T-cell (primary cell): ENCODE results near the gene LSM12. TPM values are rescaled to one million over a fixed set of nuclear protein-coding genes. Genes with fewer than 3 reads are reported as not detected.
A peak's percentile ranks its signal among the peaks of the same experiment; 100 is the strongest.

Experiments used
- ATAC-seq, 4 experiments: fragments of 200-7000 bp in 3 of 4; fragments of 150-1000 bp in 1 of 4; cut with Tn5 transposase; replicated peaks in 1 of 4; 1 replicate in 3 of 4; 2 replicates in 1 of 4; pipeline ENCODE4 v1.10.0; 2021; ENCODE audit warnings: moderate library complexity in 3 of 4, mild to moderate bottlenecking in 2 of 4, moderate number of reproducible peaks in 1 of 4
- CTCF ChIA-PET, 2 donors: fragments of 300-600 bp; sonication (Branson Sonifier 250); formaldehyde crosslinking; loops; one replicate each; lab custom pipeline; 2022; ENCODE audit warnings: antibody characterized with exemption in 2 of 2; lab: Charles Lee
- POLR2A ChIA-PET, 2 donors: fragments of 300-600 bp; sonication (Branson Sonifier 250); formaldehyde crosslinking; loops; one replicate each; lab custom pipeline; 2022; ENCODE audit warnings: antibody characterized with exemption in 2 of 2; lab: Charles Lee
- DNase-seq, 35 experiments: peaks; one replicate each; pipeline versions ENCODE4 v3.0.0 to v3.0.0-alpha.2; 2013 to 2023
- H3K27ac ChIP-seq: one replicate; pipeline ENCODE4 v1.5.1; 2013; ENCODE audit warnings: low read length
- H3K27me3 ChIP-seq, 2 experiments: replicated peaks in 1 of 2; 1 replicate in 1 of 2; 2 replicates in 1 of 2; pipeline versions ENCODE4 v1.6.1 to v1.7.0; 2013; ENCODE audit warnings: low read length in 1 of 2, mixed read lengths in 1 of 2; ENCODE audit not compliant: control insufficient read depth in 2 of 2, insufficient read depth in 2 of 2; ENCODE audit errors: extremely low read depth in 1 of 2
- H3K36me3 ChIP-seq, 2 donors: 1 replicate in 1 of 2; 2 replicates in 1 of 2; pipeline versions ENCODE4 v1.6.1 to v1.7.0; 2013; ENCODE audit warnings: low read length in 1 of 2; ENCODE audit not compliant: control insufficient read depth in 2 of 2, insufficient read depth in 1 of 2; ENCODE audit errors: extremely low read depth in 1 of 2
- H3K4me1 ChIP-seq, 2 experiments: 1 replicate in 1 of 2; 2 replicates in 1 of 2; pipeline versions ENCODE4 v1.6.1 to v1.7.0; 2013; ENCODE audit warnings: low read length in 2 of 2, mixed read lengths in 1 of 2; ENCODE audit not compliant: insufficient read depth in 2 of 2, control insufficient read depth in 1 of 2; ENCODE audit errors: extremely low read depth in 1 of 2
- H3K4me3 ChIP-seq, 2 donors: 1 replicate in 1 of 2; 2 replicates in 1 of 2; pipeline versions ENCODE4 v1.5.1 to v1.7.0; 2013; ENCODE audit warnings: mild to moderate bottlenecking in 2 of 2, low read length in 1 of 2, moderate library complexity in 1 of 2; ENCODE audit not compliant: control insufficient read depth in 1 of 2; ENCODE audit errors: extremely low read depth in 1 of 2
- H3K9me3 ChIP-seq: 2 replicates; pipeline ENCODE4 v1.7.0; 2013
- H3K27ac Mint-ChIP-seq, 2 donors: one replicate each; pipeline ENCODE4 v1.8.0; 2020 to 2021; ENCODE audit warnings: mild to moderate bottlenecking in 2 of 2, mixed read lengths in 2 of 2
- H3K27me3 Mint-ChIP-seq, 2 donors: one replicate each; pipeline ENCODE4 v1.8.0; 2021 to 2022; ENCODE audit warnings: mixed read lengths in 2 of 2
- H3K36me3 Mint-ChIP-seq: one replicate; pipeline ENCODE4 v1.8.0; 2021; ENCODE audit warnings: mixed read lengths
- H3K4me1 Mint-ChIP-seq, 3 donors: one replicate each; pipeline ENCODE4 v1.8.0; 2020 to 2022; ENCODE audit warnings: mixed read lengths in 3 of 3, mild to moderate bottlenecking in 1 of 3
- H3K4me3 Mint-ChIP-seq, 3 donors: one replicate each; pipeline ENCODE4 v1.8.0; 2020 to 2022; ENCODE audit warnings: mild to moderate bottlenecking in 3 of 3, mixed read lengths in 3 of 3, moderate library complexity in 3 of 3
- H3K9me3 Mint-ChIP-seq, 3 donors: one replicate each; pipeline ENCODE4 v1.8.0; 2020 to 2022; ENCODE audit warnings: mixed read lengths in 3 of 3
- WGBS: methylation state at CpG from one replicate; pipeline ENCODE4 v1.1.5; 2013; ENCODE audit warnings: missing lambda C conversion rate; ENCODE audit not compliant: insufficient coverage; 5-methylcytosine and 5-hydroxymethylcytosine counted together
- total RNA-seq, 35 experiments: library from RNA in 6 of 35; stranded (reverse) in 6 of 35; fragments of 120-200 nt in 1 of 35; gene quantifications; one replicate each; pipeline versions ENCODE4 v1.2.1 to v1.2.4 and lab custom pipeline; 2013 to 2026

LSM12 gene
- total RNA-seq, 5 donors from 2014 or later (not counting 1 experiment from before 2014, with no cell fraction given) = 29.4 to 39.0 (median 37.1) TPM

- peak in 2 of 35 experiments; percentile 14 for DNase-seq
- Histone ChIP-seq H3K9me3 (no peaks in the 10 kb centered on the region), H3K36me3 (peaks cover 0 to 8% of the 10 kb centered on the region in 2 donors), H3K4me1 (peaks cover 20 to 49% of the 10 kb centered on the region in 2 experiments), H3K4me3 (peak overlapping the region; percentile 77 to 93), H3K27me3 (peaks cover 0 to 50% of the 10 kb centered on the region in 2 experiments), H3K27ac (no peak overlapping the region)
- Mint-ChIP-seq H3K4me3 (peak overlapping the region; percentile 81 to 90 (median 84)), H3K27me3 (peaks cover 0 to 4% of the 10 kb centered on the region in 2 donors), H3K9me3 (no peaks in the 10 kb centered on the region), H3K27ac (peak overlapping the region; percentile 32 to 77), H3K36me3 (peaks cover 10% of the 10 kb centered on the region), H3K4me1 (peaks cover 22 to 31% (median 27%) of the 10 kb centered on the region in 3 donors)
- WGBS = 8% methylated on average over 37 of the region's 37 CpGs
- ChIA-PET POLR2A (interaction anchor here in 1 of 2 donors (0.6 kb wide), 1 partner anchor 445 kb away, joined by 3 read pairs; no protein-coding TSS in a partner anchor), CTCF (interaction anchor here in 1 of 2 donors (0.5 kb wide), 1 partner anchor 127 kb away, joined by 4 read pairs; no protein-coding TSS in a partner anchor)
- ATAC-seq = no peak
These were observed 58.9 kb downstream of the LSM12 start for GRCh38 chr17:44007346-44008204.

- Histone ChIP-seq H3K36me3 (peaks cover 0 to 8% of the 10 kb centered on the region in 2 donors), H3K27ac (no peak overlapping the region), H3K9me3 (no peaks in the 10 kb centered on the region), H3K4me1 (peaks cover 20 to 49% of the 10 kb centered on the region in 2 experiments), H3K27me3 (peaks cover 0 to 50% of the 10 kb centered on the region in 2 experiments), H3K4me3 (peak overlapping the region; percentile 77 to 93)
- Mint-ChIP-seq H3K9me3 (no peaks in the 10 kb centered on the region), H3K27ac (peak overlapping the region; percentile 20 to 72), H3K4me1 (peaks cover 22 to 31% (median 27%) of the 10 kb centered on the region in 3 donors), H3K36me3 (peaks cover 10% of the 10 kb centered on the region), H3K4me3 (peak overlapping the region; percentile 81 to 90 (median 84)), H3K27me3 (peaks cover 0 to 4% of the 10 kb centered on the region in 2 donors)
- ChIA-PET CTCF (interaction anchor here (0.6 kb wide), 2 partner anchors 212 to 590 kb away, joined by 4 to 5 read pairs; no protein-coding TSS in a partner anchor), POLR2A (no interaction called here)
- DNase-seq = peak; percentile 82 to 98 (median 94)
- peak; percentile 84 to 93 (median 85) for ATAC-seq
- WGBS = under 1% methylated on average over 38 of the region's 40 CpGs
These were observed 59.7 kb downstream of the LSM12 start for GRCh38 chr17:44006598-44007345.

DNA sequence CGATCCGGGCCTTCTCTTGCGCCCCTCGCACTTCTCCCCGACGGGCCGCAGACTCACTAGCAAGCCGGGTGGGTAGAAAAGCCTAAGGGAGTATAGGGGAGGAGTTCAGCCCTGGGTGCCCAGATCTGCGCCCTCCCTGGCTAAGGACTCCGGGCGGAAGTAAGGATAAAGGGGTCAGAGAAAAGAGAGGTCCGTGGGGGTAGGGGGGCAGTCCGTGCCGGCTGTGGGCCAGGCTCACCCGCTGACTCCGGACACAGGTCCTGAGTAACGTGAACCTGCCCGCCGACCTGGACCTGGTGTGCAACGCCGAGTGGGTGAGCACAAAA is 60.2 kb downstream of the LSM12 start:
- Histone ChIP-seq H3K36me3 (peaks cover 0 to 8% of the 10 kb centered on the region in 2 donors), H3K27me3 (peaks cover 0 to 55% of the 10 kb centered on the region in 2 experiments), H3K27ac (no peak overlapping the region), H3K9me3 (no peaks in the 10 kb centered on the region), H3K4me1 (peaks cover 20 to 49% of the 10 kb centered on the region in 2 experiments), H3K4me3 (peak overlapping the region; percentile 77 to 93)
- Mint-ChIP-seq H3K27ac (peak overlapping the region; percentile 20 to 72), H3K36me3 (peaks cover 7% of the 10 kb centered on the region), H3K4me1 (peaks cover 22 to 31% (median 25%) of the 10 kb centered on the region in 3 donors), H3K4me3 (peak overlapping the region; percentile 81 to 90 (median 84)), H3K9me3 (no peaks in the 10 kb centered on the region), H3K27me3 (peaks cover 0 to 4% of the 10 kb centered on the region in 2 donors)
- POLR2A ChIA-PET = no interaction called here
- CTCF ChIA-PET = interaction anchor here (0.6 kb wide), 2 partner anchors 212 to 590 kb away, joined by 4 to 5 read pairs; no protein-coding TSS in a partner anchor
- ATAC-seq (peak; percentile 6 to 29 (median 10)), DNase-seq (peak in 2 of 35 experiments; percentile 6 to 12)
- WGBS = under 1% methylated on average over 13 of the region's 21 CpGs

DNA sequence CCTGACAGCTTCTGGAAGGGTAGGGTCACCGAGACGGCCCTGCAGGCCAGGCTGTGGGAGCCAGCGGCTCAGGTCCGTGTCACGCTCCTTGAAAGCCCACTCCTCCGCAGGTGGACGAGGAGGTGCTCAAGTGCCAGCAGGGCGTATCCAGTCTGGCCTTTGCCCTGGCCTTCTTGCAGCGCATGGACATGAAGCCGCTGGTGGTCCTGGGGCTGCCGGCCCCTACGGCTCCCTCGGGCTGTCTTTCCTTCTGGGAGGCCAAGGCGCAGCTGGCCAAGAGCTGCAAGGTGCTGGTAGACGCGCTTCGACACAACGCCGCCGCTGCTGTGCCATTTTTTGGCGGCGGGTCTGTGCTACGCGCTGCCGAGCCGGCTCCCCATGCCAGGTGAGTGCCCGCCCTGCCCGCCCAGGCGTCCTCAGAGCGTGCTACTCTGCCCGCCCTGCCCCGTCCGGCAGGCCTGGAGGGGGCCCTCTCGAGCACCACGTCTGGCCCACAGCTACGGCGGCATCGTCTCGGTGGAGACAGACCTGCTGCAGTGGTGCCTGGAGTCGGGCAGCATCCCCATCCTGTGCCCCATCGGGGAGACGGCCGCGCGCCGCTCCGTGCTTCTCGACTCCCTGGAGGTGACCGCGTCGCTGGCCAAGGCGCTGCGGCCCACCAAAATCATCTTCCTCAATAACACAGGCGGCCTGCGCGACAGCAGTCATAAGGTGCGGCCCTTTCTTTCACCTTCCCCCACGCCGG is 60.8 kb downstream of the LSM12 start:
- ChIA-PET CTCF (interaction anchor here (0.6 kb wide), 3 partner anchors 28 to 589 kb away, joined by 3 to 5 read pairs (median 4); no protein-coding TSS in a partner anchor), POLR2A (no interaction called here)
- Mint-ChIP-seq H3K4me3 (peak overlapping the region; percentile 81 to 90 (median 84)), H3K9me3 (no peaks in the 10 kb centered on the region), H3K4me1 (peaks cover 22 to 31% (median 25%) of the 10 kb centered on the region in 3 donors), H3K27ac (peak overlapping the region; percentile 20 to 72), H3K36me3 (peaks cover 5% of the 10 kb centered on the region), H3K27me3 (peaks cover 0 to 4% of the 10 kb centered on the region in 2 donors)
- Histone ChIP-seq H3K27ac (no peak overlapping the region), H3K4me1 (peaks cover 20 to 49% of the 10 kb centered on the region in 2 experiments), H3K27me3 (peaks cover 0 to 59% of the 10 kb centered on the region in 2 experiments), H3K36me3 (peaks cover 0 to 4% of the 10 kb centered on the region in 2 donors), H3K4me3 (peak overlapping the region; percentile 77 to 93), H3K9me3 (no peaks in the 10 kb centered on the region)
- ATAC-seq (peak; percentile 10 to 27 (median 23)), DNase-seq (peak in 17 of 35 experiments; percentile 11 to 59 (median 32))
- WGBS = 6% methylated on average over 56 of the region's 59 CpGs

GRCh38 chr17:44004761-44005526 is 61.5 kb downstream of the LSM12 start:
- peak overlapping the region; percentile 44 to 90 (median 67) for H3K4me3 Mint-ChIP-seq
- H3K27me3 Mint-ChIP-seq = peaks cover 0 to 4% of the 10 kb centered on the region in 2 donors
- no peaks in the 10 kb centered on the region for H3K36me3 Mint-ChIP-seq
- Histone ChIP-seq H3K4me3 (peak overlapping the region; percentile 49 to 77), H3K36me3 (no peaks in the 10 kb centered on the region), H3K27ac (no peak overlapping the region), H3K27me3 (peaks cover 0 to 63% of the 10 kb centered on the region in 2 experiments), H3K9me3 (no peaks in the 10 kb centered on the region), H3K4me1 (peaks cover 20 to 49% of the 10 kb centered on the region in 2 experiments)
- DNase-seq (peak in 7 of 35 experiments; percentile 18 to 43 (median 26)), ATAC-seq (no peak)
- 5% methylated on average over 71 of the region's 71 CpGs for WGBS
- ChIA-PET POLR2A (interaction anchor here in 1 of 2 donors (0.6 kb wide), 1 partner anchor 15 kb away, joined by 13 read pairs; no protein-coding TSS in a partner anchor), CTCF (interaction anchor here in 1 of 2 donors (0.6 kb wide), 1 partner anchor 29 kb away, joined by 3 read pairs; no protein-coding TSS in a partner anchor)
- H3K9me3 Mint-ChIP-seq = no peaks in the 10 kb centered on the region
- H3K27ac Mint-ChIP-seq = no peak overlapping the region
- H3K4me1 Mint-ChIP-seq = peaks cover 22 to 31% (median 25%) of the 10 kb centered on the region in 3 donors
